DOHH2 (cell line): Measurements from ENCODE around the gene TMEM231.
"Not testable (repeated sequence)": the region's sequence is repeated elsewhere in the genome, so short reads cannot be mapped to it uniquely, and the experiment has no call there.

Source experiments
- H3F3A ChIP-seq: fragments of 200-600 bp; sonication (generic), shearing (Covaris generic); 2 replicates; pipeline ENCODE4 v1.6.0; 2016; ENCODE audit warnings: antibody characterized with exemption, mild to moderate bottlenecking; ENCODE audit not compliant: control insufficient read depth, insufficient read depth
- H3K27ac ChIP-seq: fragments of 200-600 bp; sonication (generic); 2 replicates; pipeline ENCODE4 v1.5.1; 2014; ENCODE audit warnings: low read depth, mild to moderate bottlenecking, low read length, moderate library complexity
- H3K27me3 ChIP-seq: fragments of 200-600 bp; sonication (generic); 2 replicates; pipeline ENCODE4 v1.6.1; 2014; ENCODE audit warnings: mild to moderate bottlenecking, low read length, mixed read lengths; ENCODE audit not compliant: control insufficient read depth
- H3K36me3 ChIP-seq: fragments of 200-600 bp; sonication (generic); 2 replicates; pipeline ENCODE4 v1.6.1; 2014; ENCODE audit warnings: mild to moderate bottlenecking, low read length, moderate library complexity, mixed read lengths; ENCODE audit not compliant: control insufficient read depth
- H3K4me1 ChIP-seq: fragments of 200-600 bp; sonication (generic); 2 replicates; pipeline ENCODE4 v1.6.1; 2014; ENCODE audit warnings: mild to moderate bottlenecking, low read length, mixed read lengths; ENCODE audit not compliant: control insufficient read depth
- H3K4me2 ChIP-seq: fragments of 200-600 bp; sonication (generic); 2 replicates; pipeline ENCODE4 v1.6.0; 2014; ENCODE audit warnings: mild to moderate bottlenecking, low read length, moderate library complexity
- H3K4me3 ChIP-seq: fragments of 200-600 bp; sonication (generic); 2 replicates; pipeline ENCODE4 v1.5.1; 2014; ENCODE audit warnings: mild to moderate bottlenecking, low read length, mixed read lengths
- H3K79me2 ChIP-seq: fragments of 200-600 bp; sonication (generic); 2 replicates; pipeline ENCODE4 v1.6.1; 2014; ENCODE audit warnings: mild to moderate bottlenecking, low read length, mixed read lengths; ENCODE audit not compliant: control insufficient read depth
- H3K9me2 ChIP-seq: fragments of 200-600 bp; sonication (generic); replicated peaks from 2 replicates; pipeline ENCODE4 v1.6.1; 2014; ENCODE audit warnings: mild to moderate bottlenecking, low read length, mixed read lengths; ENCODE audit not compliant: control insufficient read depth
- H3K9me3 ChIP-seq: fragments of 200-600 bp; sonication (generic); 2 replicates; pipeline ENCODE4 v1.6.1; 2014; ENCODE audit warnings: antibody characterized with exemption, low read length, mixed read lengths; ENCODE audit not compliant: control insufficient read depth, insufficient read depth
- H4K20me1 ChIP-seq: fragments of 200-600 bp; sonication (generic); 2 replicates; pipeline ENCODE4 v1.6.0; 2014; ENCODE audit warnings: low read depth, mild to moderate bottlenecking, antibody characterized with exemption, low read length, moderate library complexity; ENCODE audit not compliant: control insufficient read depth, insufficient read depth
- CTCF ChIP-seq: fragments of 200-600 bp; sonication (generic); IDR thresholded peaks from one replicate; pipeline ENCODE4 v1.5.1; 2014; ENCODE audit warnings: antibody characterized with exemption, mild to moderate bottlenecking, low read depth, low read length; ENCODE audit not compliant: poor library complexity, severe bottlenecking
- EZH2phosphoT487 ChIP-seq: fragments of 200-600 bp; sonication (generic); IDR thresholded peaks from 2 replicates; pipeline ENCODE4 v1.6.1; 2017; ENCODE audit warnings: borderline replicate concordance, mild to moderate bottlenecking, antibody characterized with exemption, low read length, moderate library complexity, mixed read lengths

TMEM231 gene

GRCh38 chr16:75502916-75503605, 53.0 kb downstream of the TMEM231 start:
- H3K4me1 ChIP-seq: no peaks in the 10 kb centered on the region
- TF ChIP-seq EZH2phosphoT487: no peak
- no peak for TF ChIP-seq CTCF
- H3K4me3 ChIP-seq: no peak overlapping the region
- H3K9me3 ChIP-seq: no peaks in the 10 kb centered on the region
- no peak overlapping the region for H3K27ac ChIP-seq
- no peaks in the 10 kb centered on the region for H3F3A ChIP-seq
- peaks cover 8% of the 10 kb centered on the region; the same call in 1 of the 2 replicates for H3K27me3 ChIP-seq
- H3K36me3 ChIP-seq: no peaks in the 10 kb centered on the region
- H4K20me1 ChIP-seq: no peaks in the 10 kb centered on the region
- no peaks in the 10 kb centered on the region for H3K79me2 ChIP-seq
- H3K9me2 ChIP-seq: no peaks in the 10 kb centered on the region
- no peak overlapping the region for H3K4me2 ChIP-seq

- not testable (repeated sequence) for H3K4me3 ChIP-seq, H3K79me2 ChIP-seq, H3K27ac ChIP-seq, H3K4me2 ChIP-seq, H3K9me3 ChIP-seq, H3K27me3 ChIP-seq, H3K9me2 ChIP-seq, H3K36me3 ChIP-seq, H3F3A ChIP-seq, H4K20me1 ChIP-seq, H3K4me1 ChIP-seq
These were observed 54.2 kb downstream of the TMEM231 start for GRCh38 chr16:75501820-75502219.

- Histone ChIP-seq H3K9me3 (no peaks in the 10 kb centered on the region), H3F3A (no peaks in the 10 kb centered on the region), H3K79me2 (no peaks in the 10 kb centered on the region), H3K4me1 (no peaks in the 10 kb centered on the region), H3K27me3 (peaks cover 5% of the 10 kb centered on the region; the same call in 1 of the 2 replicates), H3K4me2 (no peak overlapping the region), H4K20me1 (no peaks in the 10 kb centered on the region), H3K36me3 (no peaks in the 10 kb centered on the region), H3K27ac (no peak overlapping the region), H3K9me2 (no peaks in the 10 kb centered on the region), H3K4me3 (no peak overlapping the region)
- TF ChIP-seq EZH2phosphoT487 (no peak), CTCF (no peak)
These were observed 54.7 kb downstream of the TMEM231 start for GRCh38 chr16:75501359-75501758.

- not testable (repeated sequence) for H3K9me2 ChIP-seq, H3F3A ChIP-seq, H4K20me1 ChIP-seq, H3K27ac ChIP-seq, H3K9me3 ChIP-seq, H3K4me2 ChIP-seq, H3K4me1 ChIP-seq, H3K4me3 ChIP-seq, H3K79me2 ChIP-seq, H3K36me3 ChIP-seq
- H3K27me3 ChIP-seq: peaks cover 10% of the 10 kb centered on the region; the same call in 1 of the 2 replicates
These were observed 57.3 kb downstream of the TMEM231 start for GRCh38 chr16:75498605-75499322.
